GM12865 (cell line): ENCODE results near the gene SEMA6D.

Source experiments
- DNase-seq: peaks from one replicate; pipeline ENCODE4 v3.0.0; 2010; ENCODE audit warnings: low read depth
- H3K4me3 ChIP-seq: 2 replicates; pipeline ENCODE4 v1.5.1; 2011; ENCODE audit warnings: mild to moderate bottlenecking, low read depth, low read length, control low read depth
- CTCF ChIP-seq: IDR thresholded peaks from 2 replicates; pipeline ENCODE4 v1.5.1; 2011; ENCODE audit warnings: low read length, control low read depth, low read depth, inconsistent platforms; ENCODE audit not compliant: insufficient read depth; ENCODE audit errors: missing control alignments

Gene SEMA6D

GRCh38 chr15:47682661-47683060 lies 34.6 kb upstream of the SEMA6D start:
- DNase-seq: no peak
- no peak for TF ChIP-seq CTCF
- H3K4me3 ChIP-seq: no peak overlapping the region

- no peak for DNase-seq
- H3K4me3 ChIP-seq: no peak overlapping the region
- TF ChIP-seq CTCF: no peak
These were observed 32.0 kb upstream of the SEMA6D start for GRCh38 chr15:47685141-47685870.

GRCh38 chr15:47688573-47689086 lies 28.7 kb upstream of the SEMA6D start:
- TF ChIP-seq CTCF: no peak
- DNase-seq: no peak
- H3K4me3 ChIP-seq: no peak overlapping the region

- no peak for TF ChIP-seq CTCF
- DNase-seq: no peak
- no peak overlapping the region for H3K4me3 ChIP-seq
These were observed 27.6 kb upstream of the SEMA6D start for GRCh38 chr15:47689660-47690059.

GRCh38 chr15:47691882-47692281 lies 25.4 kb upstream of the SEMA6D start:
- no peak for DNase-seq
- TF ChIP-seq CTCF: no peak

GRCh38 chr15:47696351-47696750 lies 21.0 kb upstream of the SEMA6D start:
- no peak for DNase-seq
- no peak overlapping the region for H3K4me3 ChIP-seq
- TF ChIP-seq CTCF: no peak

More at GRCh38 chr15:47691882-47692281, 25.4 kb upstream of the SEMA6D start:
- H3K4me3 ChIP-seq: no peak overlapping the region
